ENCODE results near the gene HOXA2.
A peak's percentile ranks its signal among the peaks of the same experiment; 100 is the strongest.

The HOXA2 gene

DNA sequence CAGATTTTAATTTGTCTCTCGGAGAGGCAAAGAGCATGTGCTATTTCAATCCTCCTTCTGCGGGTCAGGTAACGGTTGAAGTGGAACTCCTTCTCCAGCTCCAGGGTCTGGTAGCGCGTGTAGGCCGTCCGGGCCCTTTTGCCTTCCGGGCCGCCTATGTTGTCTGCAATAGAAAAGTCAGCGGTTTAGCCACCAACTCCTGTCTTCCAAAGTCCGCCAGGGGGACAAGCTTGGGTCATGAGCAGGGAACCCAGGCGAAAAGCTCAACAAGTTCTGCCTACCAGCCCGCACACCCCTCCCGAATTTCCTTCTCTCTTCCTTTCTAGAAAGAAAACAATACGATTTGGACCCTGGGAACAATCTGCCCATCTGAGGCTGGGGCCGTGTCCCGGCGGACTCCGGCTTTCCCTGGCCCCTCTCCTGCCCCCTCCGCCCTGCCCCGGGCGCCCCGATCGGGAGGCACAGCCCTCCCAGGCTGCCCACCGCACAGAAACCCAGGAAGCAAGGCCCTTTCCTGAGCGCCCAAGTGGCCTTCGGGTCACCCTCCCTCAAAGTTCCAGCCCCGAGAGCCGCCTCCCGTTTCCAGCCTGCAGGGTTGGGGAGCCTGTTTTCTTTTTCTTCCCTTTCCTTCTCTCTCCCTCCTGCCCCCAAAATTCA, 39.6 kb upstream of the HOXA2 start:
- no peak for DNase-seq (ENCODE audit: low read depth in 3 of 3, low spot score in 1 of 3)

DNA sequence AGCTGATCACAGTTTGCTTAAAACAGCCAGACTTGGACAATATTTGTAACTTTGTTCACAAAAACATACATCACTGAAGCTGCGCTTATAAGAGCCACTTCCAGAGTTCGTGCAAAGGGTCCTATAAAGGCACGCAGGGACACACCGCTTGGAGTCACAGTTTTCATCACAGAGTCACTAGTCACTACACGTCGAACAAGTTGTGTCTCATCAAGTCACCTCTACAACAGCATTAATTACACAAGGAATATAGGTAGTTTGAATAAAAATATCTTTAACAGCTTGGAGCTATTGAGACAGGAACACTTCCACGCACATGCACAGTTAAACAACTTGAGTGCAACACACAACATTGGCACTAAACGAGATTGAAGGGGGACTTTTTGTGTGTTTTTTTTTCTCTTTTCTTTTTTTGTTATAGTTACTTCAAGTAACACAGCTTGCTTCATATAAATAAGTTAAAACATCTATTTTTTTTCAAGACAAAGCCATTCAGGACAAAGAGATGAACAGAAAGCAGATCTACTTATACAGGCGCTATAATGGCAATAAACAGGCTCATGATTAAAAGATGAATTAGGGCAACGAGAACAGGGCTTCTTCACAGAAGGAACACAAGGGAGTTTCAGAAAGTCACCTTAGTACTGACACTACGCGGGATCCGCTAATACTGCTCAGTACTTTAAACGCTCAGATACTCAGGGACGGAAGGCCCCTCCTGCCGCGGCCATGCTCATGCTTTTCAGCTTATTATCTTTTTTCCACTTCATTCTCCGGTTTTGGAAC, 38.8 kb upstream of the HOXA2 start:
- DNase-seq (ENCODE audit: low read depth in 3 of 3, low spot score in 1 of 3) = no peak

DNA sequence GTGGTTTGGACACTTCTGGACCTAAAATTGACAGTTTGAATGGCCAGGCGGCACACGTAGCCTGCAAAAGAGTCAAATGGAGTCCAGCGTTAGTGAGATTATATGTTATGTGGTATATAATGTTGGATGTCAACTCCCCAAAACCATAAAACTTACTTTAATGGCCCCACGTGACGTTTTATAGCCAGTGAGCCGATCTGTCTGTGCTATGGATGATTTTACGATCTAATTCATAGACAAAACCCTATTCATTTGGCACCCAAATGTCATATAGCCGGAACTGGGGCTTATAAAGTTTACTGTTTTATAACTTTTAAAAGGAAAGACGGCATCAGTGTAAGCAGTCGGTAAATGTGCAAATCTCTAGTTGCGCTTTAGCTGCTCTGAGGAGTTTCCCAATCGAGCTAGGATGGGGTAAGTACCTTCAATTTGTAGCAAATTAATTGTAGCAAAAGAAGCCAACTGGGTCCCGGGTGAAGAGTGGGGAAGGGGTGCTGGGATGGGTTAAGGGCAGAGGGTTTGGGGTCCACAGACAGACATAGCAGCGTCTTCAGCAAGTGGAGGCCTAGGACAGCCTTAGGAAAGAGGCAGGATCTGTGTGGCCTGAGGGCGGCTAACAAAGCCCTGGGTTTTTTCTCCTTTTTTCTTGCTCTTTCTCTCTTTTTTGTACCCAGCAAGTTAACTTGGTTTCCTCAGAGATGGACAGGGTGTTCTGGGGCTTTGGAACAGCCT, 37.8 kb upstream of the HOXA2 start:
- no peak for DNase-seq (ENCODE audit: low read depth in 3 of 3, low spot score in 1 of 3)

DNA sequence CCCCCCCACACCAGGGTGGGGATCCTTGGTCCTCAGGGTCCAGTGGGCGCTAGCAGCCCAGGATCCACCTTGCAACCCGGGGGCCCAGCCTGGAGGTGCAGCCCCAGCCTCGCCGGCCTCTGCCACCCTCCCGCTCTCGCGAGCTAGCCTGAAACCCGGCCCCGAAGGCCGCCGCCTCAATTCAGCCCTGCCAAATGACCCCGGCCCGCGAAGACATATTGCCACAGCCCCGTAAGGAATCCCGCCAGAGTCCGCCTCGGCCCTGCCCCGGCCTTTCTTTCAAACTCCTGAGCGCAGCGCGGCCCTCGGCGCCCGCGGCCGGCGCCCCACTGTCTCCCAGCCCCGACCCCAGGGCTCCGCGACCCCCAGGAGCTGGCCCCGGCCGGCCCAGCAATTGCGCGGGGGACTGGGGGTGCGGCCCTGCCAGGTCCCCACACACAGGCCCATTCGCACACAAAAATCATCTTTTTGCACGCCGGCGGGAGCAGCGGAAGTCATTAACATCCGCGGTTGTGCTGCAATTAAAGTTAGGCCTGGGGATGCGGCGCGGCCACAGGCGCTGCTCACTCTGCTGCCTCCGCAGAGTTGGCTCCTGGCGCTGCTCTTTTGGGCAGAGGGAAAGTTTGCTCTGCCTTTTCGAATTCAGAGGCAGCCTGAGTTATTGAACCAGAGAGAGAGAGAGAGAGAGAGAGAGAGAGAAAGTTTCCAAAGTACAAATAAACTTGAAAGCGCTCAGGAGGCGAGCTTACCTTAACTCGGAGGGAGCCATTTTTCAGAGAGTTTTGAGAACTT, 37.0 kb upstream of the HOXA2 start:
- DNase-seq (ENCODE audit: low read depth in 3 of 3, low spot score in 1 of 3) = no peak

DNA sequence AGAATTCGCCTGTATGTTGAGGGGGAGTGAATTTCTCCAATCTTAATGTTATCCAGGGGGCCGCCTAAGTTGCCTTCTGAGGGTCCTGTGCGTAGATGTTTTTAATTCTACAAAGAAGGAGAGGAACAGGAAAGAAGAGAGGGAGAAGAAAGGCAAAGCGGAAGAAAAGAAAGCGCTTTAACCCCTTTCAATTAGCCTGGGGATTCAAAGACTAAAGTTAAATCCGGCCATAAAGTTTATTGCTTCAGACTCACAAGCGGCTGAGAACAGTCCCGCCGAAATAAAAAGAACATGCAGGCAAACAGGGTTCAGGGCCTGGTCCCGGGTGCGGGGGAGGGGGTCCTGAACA, 36.5 kb upstream of the HOXA2 start:
- no peak for DNase-seq (ENCODE audit: low read depth in 3 of 3, low spot score in 1 of 3)

DNA sequence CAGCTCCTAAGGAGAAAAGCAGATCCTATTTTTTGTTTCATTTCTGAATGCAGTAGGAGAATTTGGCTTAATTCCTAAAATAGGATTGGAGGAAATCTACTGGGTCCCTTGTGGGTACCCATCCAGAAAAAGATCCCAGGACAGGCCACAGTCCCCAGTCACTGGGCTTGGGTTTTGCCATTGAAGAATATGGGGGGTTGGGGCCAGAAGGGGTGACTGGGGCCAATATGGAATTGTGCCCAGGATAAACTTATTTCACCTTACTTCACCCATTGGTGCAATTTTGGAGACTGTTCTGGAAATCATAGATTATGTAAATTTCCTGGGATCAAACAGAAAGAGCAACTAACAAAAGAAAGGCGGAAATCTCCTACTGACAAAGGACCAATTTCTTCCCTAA, 36.0 kb upstream of the HOXA2 start:
- DNase-seq (ENCODE audit: low read depth in 3 of 3, low spot score in 1 of 3) = no peak

DNA sequence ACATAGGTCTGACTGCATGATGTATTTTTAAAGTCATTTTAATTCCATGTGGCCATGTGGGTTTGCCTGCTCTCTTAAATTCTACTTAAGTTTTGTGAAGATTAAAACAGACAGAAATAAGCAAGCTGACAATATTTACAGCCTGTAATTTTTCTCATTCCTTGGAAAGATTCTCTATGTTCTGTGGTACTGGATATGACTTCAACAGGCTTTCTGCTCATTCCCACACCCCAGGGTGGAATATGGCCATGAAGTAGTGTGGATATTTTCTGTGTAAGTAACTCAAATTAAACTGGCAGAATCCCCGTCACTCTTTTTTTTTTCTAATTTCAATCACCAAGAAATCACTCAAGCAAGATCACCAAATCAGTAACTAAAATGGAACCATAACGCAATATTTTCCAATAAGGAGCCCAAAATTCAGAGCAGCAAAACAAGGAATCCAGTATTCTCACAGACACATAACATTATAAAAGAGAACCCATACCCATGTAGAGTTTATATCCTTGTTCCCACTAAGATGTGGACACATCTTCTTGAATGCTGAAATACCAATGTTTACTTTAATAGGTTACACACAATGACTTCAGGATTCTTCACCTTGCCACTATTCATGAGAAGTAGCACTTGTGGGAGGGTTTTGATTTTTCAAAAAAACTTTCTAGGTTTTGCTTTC, 35.3 kb upstream of the HOXA2 start:
- DNase-seq (ENCODE audit: low read depth in 3 of 3, low spot score in 1 of 3) = no peak

DNA sequence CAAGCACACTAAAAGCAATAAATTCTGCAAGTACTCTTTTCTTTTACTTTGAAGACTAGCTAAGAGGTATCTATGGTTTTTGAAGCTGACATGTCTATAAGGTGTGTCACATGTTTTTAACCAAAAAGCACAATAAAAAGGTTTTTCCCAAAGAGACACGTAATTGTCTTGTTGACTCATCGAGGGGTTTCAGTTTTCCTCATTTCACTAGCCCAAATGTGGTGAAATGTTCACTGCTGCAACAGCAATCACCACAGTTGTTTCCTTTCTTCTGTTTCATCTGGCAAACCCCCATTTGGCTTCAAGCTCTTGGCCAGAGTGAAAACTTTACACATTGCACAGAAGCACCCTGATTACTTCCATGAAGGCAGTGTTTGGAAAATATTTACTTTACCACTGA, 31.9 kb upstream of the HOXA2 start:
- no peak for DNase-seq (ENCODE audit: low read depth in 3 of 3, low spot score in 1 of 3)

DNA sequence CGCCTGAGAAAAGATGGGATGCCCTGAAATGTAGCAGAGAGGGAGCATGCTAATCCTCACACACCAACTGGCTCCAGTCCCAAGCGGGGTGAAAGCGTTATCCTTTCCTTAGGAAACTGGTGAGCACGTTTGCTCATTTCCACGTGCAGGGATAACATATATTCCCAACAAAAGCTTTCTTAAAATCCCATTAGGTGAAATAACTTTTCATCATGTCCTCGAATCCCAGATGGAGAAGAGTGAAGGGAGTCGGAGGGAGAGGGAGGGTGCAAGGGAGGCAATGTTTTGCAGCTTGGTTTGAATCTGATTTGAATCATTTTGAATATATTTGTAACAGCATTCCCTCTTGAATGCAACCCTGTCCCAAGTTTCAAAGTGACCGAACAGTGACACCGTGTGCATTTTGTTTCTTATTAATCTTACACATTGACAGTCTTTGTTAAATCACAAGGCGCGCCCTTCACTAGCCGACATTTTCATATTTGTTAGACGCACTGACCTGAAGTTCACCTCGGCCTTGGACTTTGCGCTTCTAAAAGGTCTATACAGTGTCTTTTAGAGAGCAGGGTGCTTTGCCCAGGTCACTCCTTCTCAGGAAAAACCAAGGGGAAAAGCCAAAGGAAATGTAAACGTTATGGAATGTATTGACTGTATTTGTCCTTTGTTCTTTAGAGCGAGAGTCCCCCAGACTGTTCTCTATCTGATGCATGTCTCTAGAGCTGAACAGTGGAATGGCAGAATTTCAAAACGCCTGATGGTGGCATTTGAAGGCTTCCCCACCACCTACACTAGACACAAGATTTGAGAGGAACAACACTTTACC, 31.1 kb upstream of the HOXA2 start:
- no peak for DNase-seq (ENCODE audit: low read depth in 3 of 3, low spot score in 1 of 3)

DNA sequence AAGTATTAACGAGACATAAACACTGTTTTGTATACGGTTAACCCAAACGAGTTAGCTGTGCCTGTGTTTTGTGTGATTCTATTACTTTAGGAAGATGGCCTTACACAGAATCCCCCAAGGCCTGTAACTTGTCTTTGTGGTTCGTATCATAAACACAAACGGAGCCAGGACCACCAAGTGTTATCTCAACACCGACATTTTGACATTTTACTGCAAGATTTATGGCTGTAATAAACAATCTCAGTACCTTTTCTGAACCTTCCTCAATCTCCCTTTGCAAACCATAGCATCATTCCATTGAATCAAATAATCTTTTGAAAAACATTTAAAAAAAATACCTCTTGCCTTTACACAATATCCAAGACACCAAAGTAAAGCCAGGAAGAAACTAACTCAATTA, 30.5 kb upstream of the HOXA2 start:
- no peak for DNase-seq (ENCODE audit: low read depth in 3 of 3, low spot score in 1 of 3)

DNA sequence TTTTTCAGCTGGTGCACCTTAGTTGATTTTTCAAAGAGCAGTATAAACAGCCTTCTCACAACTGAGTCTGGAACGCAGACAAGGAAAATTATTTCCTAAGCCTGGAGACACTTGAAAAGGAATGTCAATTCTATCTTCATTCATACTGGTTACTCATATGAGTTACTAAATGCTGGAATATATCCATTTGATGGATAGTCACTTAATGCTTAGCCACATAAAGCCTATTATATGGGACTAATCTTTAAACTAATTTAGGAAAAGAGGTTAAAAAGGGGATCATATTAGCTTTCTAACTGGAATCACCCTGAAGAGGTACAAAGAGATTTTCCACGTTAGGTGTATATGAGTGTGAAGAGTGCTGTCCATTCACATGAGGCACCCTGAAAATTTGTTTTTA, 29.7 kb upstream of the HOXA2 start:
- no peak for DNase-seq (ENCODE audit: low read depth in 3 of 3, low spot score in 1 of 3)

DNA sequence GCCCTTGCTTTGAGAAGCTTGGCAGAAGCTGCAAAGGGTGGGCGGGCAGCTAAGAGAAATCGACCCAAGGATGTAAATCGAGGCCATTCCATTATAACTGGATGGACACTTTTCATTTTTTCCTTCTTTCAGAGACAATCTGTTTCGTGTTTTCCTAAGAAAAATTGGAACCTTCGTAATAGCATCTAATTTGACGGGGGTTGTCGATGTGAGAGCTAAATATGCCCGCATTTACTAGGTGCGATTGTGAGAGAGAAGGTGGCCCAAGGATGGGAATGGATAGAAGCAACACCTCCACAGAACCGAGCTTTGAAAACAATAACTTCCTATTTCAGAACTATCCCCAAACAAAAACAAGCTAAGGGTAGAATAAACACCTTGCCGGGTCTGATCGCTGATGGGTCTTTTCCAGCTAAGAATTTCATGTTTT, 28.9 kb upstream of the HOXA2 start:
- no peak for DNase-seq (ENCODE audit: low read depth in 3 of 3, low spot score in 1 of 3)

DNA sequence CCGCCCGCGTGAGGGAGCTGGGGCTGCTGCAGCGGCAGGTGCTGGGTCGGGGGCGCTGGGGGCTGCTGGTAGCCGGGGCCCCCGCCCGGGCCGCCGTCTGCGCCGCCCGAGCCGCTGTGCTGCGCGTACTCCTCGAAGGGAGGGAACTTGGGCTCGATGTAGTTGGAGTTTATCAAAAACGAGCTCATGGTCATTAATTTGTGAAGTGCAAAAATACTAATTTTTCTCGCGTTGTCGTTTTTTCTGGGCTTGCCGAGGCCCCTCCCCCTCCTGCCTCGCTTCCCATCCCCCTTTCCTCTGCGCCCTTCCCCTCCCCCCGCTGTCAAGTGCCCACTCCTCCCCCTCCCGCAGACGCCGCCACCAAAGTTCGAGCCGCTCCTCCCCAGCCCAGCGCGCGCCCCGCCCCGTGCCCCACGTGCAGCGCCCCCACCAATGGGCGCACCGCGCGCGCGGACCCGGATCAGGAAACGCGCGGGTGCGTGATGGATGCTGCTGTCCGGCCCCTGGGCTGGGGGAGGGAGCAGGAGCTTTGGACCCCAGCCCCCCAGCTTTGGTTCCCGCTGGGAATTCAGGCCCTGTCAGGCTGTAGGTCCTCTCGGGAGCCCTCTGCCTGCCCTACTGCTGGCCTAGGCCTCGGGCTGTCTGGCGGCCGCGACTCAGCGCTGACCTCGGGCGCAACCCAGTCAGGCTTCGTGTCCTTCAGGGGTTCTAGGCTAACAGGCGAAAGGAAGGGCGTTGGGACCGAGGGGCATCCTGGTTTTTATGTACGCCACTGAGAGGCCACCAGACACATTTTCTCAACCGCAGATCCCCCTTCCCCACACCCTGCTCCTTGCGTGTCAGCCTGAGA, 28.3 kb upstream of the HOXA2 start, which contains the start of gene HOXA4:
TSS of gene HOXA4 (minus strand) at position 218 of the 850 bp plus-strand sequence. CDS start at position 194, 24 bp downstream.
- DNase-seq (ENCODE audit: low read depth in 3 of 3, low spot score in 1 of 3) = peak; percentile 36 to 51 (median 42)

DNA sequence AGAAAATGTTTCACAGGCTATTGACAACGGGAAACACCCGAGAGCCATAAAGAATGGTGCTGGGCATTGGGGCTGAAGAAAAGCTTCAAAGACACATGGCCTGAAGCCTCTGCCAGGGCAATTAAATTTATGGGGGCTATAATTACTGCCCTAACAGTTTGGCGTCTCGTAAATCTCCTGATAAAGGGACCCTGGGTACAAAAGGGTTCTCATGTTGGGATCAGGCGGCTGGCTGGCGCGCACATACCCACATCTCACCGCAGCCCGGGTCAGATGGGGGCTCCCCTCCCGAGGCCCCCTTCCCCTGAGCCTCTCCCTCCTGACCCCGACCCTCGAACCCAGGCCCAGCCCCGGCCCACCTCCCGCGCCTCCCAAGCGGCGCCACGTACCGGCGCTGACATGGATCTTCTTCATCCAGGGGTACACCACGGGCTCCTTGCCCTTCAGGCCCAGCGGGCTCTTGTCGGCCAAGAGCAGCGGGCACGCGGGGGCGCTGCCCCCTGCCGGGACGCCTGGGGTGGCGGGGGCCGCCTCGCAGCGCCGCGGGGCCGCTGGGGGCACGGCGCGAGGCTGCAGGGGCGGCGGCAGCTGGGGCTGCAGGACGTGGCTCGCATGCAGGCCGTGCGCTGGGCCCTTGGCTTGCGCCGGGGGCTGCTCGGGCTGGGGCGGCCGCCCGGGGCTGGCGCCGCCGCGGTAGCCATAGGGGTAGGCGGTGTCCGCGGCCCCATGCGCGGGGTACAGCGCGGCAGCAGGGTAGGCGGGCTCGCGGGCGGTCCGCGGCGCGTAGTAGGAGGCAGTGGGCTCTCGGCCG, 27.5 kb upstream of the HOXA2 start:
- DNase-seq (ENCODE audit: low read depth in 3 of 3, low spot score in 1 of 3) = no peak

DNA sequence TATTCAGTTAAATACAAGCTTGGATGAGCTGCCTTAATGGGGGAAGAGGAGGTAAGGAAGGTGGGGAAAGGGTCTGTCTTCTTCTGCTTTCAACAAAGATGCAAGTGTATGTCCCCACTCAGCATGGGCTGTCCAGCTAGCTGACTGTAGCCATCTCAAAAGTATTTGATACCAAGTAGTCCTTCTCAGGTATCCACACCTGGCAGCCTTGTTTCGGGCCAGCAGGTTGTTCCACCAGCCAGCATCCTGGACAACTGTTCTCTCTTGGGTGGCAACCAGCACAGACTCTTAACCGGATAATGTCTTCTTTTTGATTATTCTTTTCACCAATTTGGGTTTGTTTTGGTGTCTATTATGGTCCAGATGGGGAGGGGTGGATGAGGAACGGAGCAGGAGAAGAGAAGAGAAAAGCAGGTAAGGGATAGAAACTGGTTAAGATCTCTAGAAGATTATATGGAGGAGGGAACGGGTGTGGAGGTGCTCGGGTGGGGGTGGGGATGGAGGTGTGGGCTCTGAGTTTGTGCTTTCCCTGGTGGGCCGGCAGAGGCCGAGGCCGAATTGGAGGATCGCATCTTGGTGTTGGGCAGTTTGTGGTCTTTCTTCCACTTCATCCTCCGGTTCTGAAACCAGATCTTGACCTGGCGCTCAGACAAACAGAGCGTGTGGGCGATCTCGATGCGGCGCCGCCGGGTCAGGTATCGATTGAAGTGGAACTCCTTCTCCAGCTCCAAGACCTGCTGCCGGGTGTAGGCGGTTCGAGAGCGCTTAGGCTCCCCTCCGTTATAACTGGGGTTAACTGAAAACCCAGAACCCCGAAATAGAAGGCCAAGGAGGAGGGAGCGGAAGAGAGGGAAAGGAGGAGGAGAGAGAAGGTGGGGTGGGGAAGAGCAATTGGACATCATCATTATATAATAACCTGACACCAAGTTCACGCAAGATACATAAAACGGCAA, 26.6 kb upstream of the HOXA2 start:
- DNase-seq (ENCODE audit: low read depth in 3 of 3, low spot score in 1 of 3) = no peak

DNA sequence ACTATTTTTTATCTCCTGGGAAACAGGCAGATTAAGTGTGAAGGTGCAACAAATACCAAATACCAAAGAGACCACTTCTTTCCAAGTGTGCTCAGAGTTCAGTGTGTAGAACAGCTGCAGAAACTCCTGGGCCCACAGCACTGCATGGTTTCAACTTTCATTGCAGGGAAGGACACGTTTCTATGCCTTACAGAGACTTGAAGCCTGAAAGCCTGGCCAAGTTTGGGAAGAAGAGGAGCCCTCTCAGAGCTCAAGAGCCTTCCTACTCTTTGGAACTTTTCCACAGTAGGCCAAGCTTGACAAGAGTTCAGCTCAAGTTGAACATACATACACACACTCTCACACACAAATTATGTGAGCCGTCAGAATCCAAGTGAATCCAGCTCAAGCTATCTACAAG, 25.6 kb upstream of the HOXA2 start:
- DNase-seq (ENCODE audit: low read depth in 3 of 3, low spot score in 1 of 3) = no peak
